ENCODE results near the gene PTPRD.

Gene PTPRD

DNA sequence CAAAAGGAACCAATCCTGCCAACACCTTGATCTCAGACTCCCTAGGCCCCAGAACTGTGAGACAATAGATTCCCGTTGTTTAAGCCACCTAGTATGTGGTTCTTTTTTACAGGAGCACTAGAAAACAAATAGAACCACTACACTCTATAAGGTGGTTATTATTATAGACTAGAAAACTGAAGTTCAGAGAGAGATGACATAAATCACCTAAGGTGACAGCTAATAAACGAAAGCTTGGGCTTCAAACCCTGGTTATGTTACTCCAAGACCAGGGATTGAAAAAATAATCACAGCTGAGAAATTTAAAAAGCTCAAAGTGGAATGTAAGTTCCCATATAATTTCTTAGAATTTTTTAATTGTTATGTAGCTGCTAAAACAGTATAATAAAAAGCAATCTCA is 2097.1 kb downstream of the PTPRD start:
- no peak for DNase-seq (ENCODE audit: low spot score)

- DNase-seq (ENCODE audit: low spot score) = no peak
Observed at GRCh38 chr9:8514760-8515159, 2098.0 kb downstream of the PTPRD start.

GRCh38 chr9:8508671-8509290 is 2104.0 kb downstream of the PTPRD start:
- no peak for DNase-seq (ENCODE audit: low spot score)

- DNase-seq (ENCODE audit: low spot score) = no peak
Observed at GRCh38 chr9:8494571-8494970, 2118.2 kb downstream of the PTPRD start.

DNA sequence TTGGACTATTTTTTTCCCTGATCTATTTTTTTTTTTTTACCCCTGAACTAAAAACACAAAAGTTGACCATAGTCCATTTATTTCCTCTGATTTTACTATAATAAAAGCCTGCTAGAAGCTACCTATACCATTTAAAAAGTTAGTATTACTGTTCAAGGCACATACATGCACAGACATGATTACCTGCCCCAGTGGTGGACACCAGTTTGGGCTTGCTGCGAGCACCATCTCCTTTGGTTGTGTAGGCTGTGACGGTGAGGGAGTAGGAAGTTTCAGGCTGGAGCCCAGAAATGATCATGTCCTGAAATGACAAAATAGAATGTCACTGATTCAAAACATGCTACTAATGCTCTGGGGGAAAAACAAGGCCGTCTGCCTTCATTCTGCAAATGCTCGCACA is 2120.1 kb downstream of the PTPRD start:
- no peak for DNase-seq (ENCODE audit: low spot score)

DNA sequence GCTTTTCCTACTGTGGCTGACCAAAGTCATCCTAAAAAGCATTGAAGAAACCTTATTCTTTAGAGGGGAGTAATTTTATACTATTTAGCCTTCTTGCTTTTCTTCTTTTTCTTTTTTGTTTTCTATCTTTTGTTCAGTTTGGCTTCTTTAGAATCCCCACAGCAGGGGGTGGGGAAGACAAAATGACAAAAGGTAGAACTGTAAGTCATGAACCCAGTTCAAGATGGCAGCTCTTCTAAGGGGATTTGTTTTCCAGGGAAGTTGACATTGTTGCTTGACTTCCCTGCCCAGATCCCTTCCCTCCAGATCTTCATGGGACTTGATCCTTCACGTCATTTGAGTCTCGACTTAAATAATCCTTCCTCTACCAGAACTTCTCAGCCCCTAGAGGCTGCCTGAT is 2120.8 kb downstream of the PTPRD start:
- no peak for DNase-seq (ENCODE audit: low spot score)

GRCh38 chr9:8491563-8491962 is 2121.2 kb downstream of the PTPRD start:
- no peak for DNase-seq (ENCODE audit: low spot score)

DNA sequence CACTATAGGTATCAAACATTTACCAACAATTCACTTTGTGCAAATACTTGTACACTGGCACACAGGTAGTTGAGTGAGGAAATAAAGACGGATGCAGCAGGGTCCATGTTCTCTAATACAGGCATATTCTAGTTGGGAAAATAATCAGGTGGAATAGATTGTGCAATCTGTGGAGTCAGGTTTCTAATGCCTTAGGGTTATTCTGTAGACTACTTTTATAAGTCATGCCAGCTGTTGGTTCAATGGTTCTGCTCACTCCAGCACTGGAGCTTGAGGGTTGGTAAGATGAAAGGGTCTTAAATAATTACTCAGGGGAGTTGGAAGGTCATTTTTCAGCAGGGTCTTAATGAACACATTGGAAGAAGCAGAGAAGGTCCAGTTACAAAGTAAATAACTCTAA is 2123.0 kb downstream of the PTPRD start:
- DNase-seq (ENCODE audit: low spot score) = no peak

- no peak for DNase-seq (ENCODE audit: low spot score)
Observed at GRCh38 chr9:8486095-8486494, 2126.7 kb downstream of the PTPRD start.

- DNase-seq (ENCODE audit: low spot score) = no peak
Observed at GRCh38 chr9:8484597-8485191, 2128.1 kb downstream of the PTPRD start.

- no peak for DNase-seq (ENCODE audit: low spot score)
Observed at GRCh38 chr9:8477450-8477849, 2135.4 kb downstream of the PTPRD start.

- DNase-seq (ENCODE audit: low spot score) = no peak
Observed at GRCh38 chr9:8474937-8475336, 2137.9 kb downstream of the PTPRD start.

- no peak for DNase-seq (ENCODE audit: low spot score)
Observed at GRCh38 chr9:8473244-8474020, 2139.4 kb downstream of the PTPRD start.

- DNase-seq (ENCODE audit: low spot score) = no peak
Observed at GRCh38 chr9:8468045-8468637, 2144.7 kb downstream of the PTPRD start.

- DNase-seq (ENCODE audit: low spot score) = no peak
Observed at GRCh38 chr9:8457816-8458215, 2155.0 kb downstream of the PTPRD start.

- no peak for DNase-seq (ENCODE audit: low spot score)
Observed at GRCh38 chr9:8457055-8457454, 2155.7 kb downstream of the PTPRD start.

DNA sequence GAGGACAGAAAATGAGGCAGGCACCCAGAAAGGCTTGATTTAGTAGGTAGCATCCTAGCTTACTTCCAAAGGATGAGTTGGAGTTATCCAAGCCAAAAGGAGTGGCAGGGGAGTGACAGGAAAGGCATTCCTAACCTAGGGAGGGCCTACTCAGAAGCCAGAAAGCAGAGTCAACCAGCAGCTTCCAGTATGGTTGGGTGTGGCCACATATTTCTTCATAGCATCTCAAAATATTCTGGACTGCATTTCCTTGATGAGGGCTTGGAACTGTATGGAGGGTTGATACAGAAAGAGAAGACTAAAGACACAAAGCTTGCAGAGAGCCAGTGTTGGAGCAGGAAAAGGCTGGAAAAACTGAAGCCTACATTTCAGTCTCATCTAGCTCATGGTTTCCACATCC is 2156.5 kb downstream of the PTPRD start:
- no peak for DNase-seq (ENCODE audit: low spot score)

- DNase-seq (ENCODE audit: low spot score) = no peak
Observed at GRCh38 chr9:8450810-8451545, 2161.8 kb downstream of the PTPRD start.

DNA sequence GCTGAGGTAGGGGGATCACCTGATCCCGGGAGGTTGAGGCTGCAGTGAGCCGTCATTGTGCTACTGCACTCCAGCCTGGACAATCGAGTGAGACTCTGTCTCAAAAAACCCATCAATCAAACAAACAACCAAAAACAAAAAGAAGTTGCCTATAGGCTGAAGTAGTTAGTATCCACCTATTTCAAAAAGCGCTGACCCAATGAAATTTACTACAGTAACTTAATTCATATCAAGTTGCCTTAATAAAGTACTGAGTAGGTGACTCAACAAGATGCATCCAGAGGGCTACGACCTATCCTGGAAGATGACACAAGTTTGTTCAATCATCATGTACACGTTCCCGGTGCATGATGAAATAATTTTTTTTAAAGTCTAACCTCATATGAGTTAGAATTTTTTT is 2164.6 kb downstream of the PTPRD start:
- no peak for DNase-seq (ENCODE audit: low spot score)

DNA sequence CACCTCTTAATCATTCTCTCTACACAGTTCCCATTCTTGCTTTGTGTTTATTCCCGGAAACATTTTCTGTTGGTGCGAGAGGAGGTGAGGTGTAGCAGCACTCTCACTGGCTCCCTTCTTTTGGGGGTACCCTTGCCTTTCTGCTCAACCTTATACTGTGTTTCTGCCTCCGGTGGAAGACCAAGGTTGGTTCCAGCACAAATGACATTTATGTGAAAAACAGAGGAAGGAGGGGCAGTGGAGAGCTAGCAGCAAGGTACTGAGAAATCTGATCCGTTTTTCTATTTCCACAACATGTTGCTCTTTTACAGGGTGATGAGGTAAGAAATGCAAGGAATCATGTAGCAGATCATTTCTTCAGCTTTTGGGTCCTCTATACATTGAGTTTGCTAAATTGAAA is 2165.2 kb downstream of the PTPRD start:
- DNase-seq (ENCODE audit: low spot score) = no peak

GRCh38 chr9:8437876-8438275 is 2174.9 kb downstream of the PTPRD start:
- DNase-seq (ENCODE audit: low spot score) = no peak

DNA sequence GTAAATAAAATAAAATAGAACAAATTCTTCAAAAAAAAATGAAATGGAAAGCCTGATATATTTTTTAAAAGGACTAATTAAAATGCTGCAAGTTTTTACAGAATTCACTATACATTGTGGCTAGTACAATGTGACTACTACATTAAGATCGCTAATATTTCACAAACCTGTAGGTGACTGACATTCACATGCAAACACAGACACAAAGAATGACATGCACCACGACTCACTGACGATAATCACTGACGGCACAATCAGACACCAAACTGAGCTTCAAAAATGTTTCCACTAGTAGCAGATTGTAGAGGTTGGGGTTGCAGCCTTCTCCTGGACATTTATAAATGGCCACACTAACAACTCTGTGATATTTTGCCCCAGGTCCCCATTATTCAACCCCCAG is 2175.5 kb downstream of the PTPRD start:
- DNase-seq (ENCODE audit: low spot score) = no peak

Data from CD4-positive, alpha-beta T cell treated with Interleukin-6 at 100 ng/mL for 8 hours (primary cell).